Measurements from ENCODE around the gene KLF2.

KLF2 gene

DNA sequence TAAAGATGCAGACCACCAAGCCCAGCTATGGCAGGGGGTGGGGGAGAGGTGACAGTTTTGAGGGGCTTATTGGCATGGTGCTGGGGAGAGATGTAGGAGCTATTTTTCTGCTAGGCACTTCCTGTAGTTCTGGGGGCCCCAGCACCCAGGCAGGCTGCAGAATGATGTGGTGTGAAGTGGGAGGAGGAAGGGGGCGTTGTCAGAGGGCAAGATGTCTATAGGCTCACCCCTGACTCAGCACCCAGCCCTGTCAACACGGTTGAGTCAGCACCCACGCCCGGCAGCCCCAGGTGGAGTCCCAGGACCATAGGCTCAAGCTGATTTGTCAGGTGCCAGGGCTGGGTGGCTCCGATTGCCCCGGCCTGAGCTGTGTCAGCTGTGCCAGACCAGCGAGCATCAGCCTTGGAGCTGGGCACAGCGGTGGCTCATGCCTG lies 5.8 kb downstream of the KLF2 start:
- ATAC-seq (ENCODE audit: insufficient read depth, low read depth): peak; percentile 83
- TF ChIP-seq EZH2 (IDR thresholded peaks at IDR 0.05; ENCODE audit: borderline replicate concordance, low read depth, low read length, severe bottlenecking) (no peak), CTCF (IDR thresholded peaks at IDR 0.05; ENCODE audit: borderline replicate concordance, extremely low read depth, low read length, poor library complexity, severe bottlenecking) (no peak)
- Histone ChIP-seq H3K36me3 (ENCODE audit: insufficient read depth, low read length) (no peaks in the 10 kb centered on the region), H3K27me3 (ENCODE audit: insufficient read depth, low read length, poor library complexity) (no peaks in the 10 kb centered on the region), H3K9me3 (ENCODE audit: insufficient read depth, low read length, severe bottlenecking) (no peaks in the 10 kb centered on the region), H3K4me3 (ENCODE audit: low read depth in 1 of 2, low read length in 2 of 2) (no peak overlapping the region), H3K4me2 (ENCODE audit: insufficient read depth, low read length) (no peak overlapping the region), H3K4me1 (ENCODE audit: insufficient read depth, low read length) (peaks cover 16% of the 10 kb centered on the region), H3K79me2 (ENCODE audit: insufficient read depth, low read length) (no peaks in the 10 kb centered on the region), H2AFZ (ENCODE audit: low read depth, low read length) (no peak overlapping the region), H3K27ac (ENCODE audit: low read length) (no peak overlapping the region), H3K9ac (ENCODE audit: low read depth, low read length) (no peak overlapping the region), H4K20me1 (ENCODE audit: insufficient read depth, low read length) (no peaks in the 10 kb centered on the region)
- peak; percentile 62 for DNase-seq

DNA sequence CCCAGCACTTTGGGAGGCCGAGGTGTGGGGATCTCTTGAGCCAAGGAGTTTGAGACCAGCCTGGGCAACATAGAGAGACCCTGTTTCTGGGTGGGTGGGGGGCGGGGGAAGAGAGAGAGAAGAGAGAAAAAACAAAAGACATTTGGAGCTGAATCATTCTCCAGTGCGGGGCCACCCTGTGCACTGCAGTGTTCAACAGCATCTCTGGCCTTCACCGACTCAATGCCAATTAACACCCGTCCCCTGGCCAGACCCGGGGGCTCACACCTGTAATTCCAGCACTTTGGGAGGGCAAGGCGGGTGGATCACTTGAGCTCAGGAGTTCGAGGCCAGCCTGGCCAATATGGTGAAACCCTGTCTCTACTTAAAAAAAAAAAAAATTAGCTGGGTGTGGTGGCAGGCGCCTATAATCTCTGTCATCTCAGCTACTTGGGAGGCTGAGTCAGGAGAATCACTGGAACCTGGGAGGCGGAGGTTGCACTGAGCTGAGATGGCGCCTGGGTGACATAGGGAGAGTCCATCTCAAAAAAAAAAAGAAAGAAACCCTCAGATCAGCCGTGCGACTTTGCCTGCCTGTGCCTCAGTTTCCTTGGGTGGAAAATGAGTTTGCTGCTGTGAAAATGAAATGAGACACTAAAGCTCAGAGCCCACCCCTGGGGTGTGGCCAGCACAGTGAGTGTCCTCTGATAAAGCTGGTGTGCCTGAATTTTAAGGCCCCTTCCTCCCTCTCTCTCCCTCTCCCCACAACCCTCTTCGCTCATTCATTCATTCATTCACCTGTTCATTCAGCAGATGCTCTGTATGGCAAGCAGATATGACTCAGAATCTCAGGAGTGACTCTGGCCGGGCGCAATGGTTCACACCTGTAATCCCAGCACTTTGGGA lies 6.4 kb downstream of the KLF2 start:
- Histone ChIP-seq H3K27ac (ENCODE audit: low read length) (no peak overlapping the region), H3K9me3 (ENCODE audit: insufficient read depth, low read length, severe bottlenecking) (no peaks in the 10 kb centered on the region), H3K9ac (ENCODE audit: low read depth, low read length) (no peak overlapping the region), H3K4me1 (ENCODE audit: insufficient read depth, low read length) (peaks cover 16% of the 10 kb centered on the region), H3K27me3 (ENCODE audit: insufficient read depth, low read length, poor library complexity) (no peaks in the 10 kb centered on the region), H3K79me2 (ENCODE audit: insufficient read depth, low read length) (no peaks in the 10 kb centered on the region), H3K4me3 (ENCODE audit: low read depth in 1 of 2, low read length in 2 of 2) (no peak overlapping the region), H3K36me3 (ENCODE audit: insufficient read depth, low read length) (no peaks in the 10 kb centered on the region), H4K20me1 (ENCODE audit: insufficient read depth, low read length) (no peaks in the 10 kb centered on the region), H2AFZ (ENCODE audit: low read depth, low read length) (no peak overlapping the region), H3K4me2 (ENCODE audit: insufficient read depth, low read length) (no peak overlapping the region)
- DNase-seq (no peak), ATAC-seq (ENCODE audit: insufficient read depth, low read depth) (no peak)
- TF ChIP-seq CTCF (IDR thresholded peaks at IDR 0.05; ENCODE audit: borderline replicate concordance, extremely low read depth, low read length, poor library complexity, severe bottlenecking): no peak
- TF ChIP-seq EZH2 (IDR thresholded peaks at IDR 0.05; ENCODE audit: borderline replicate concordance, low read depth, low read length, severe bottlenecking): no peak

- Histone ChIP-seq H4K20me1 (ENCODE audit: insufficient read depth, low read length) (no peaks in the 10 kb centered on the region), H3K4me3 (ENCODE audit: low read depth in 1 of 2, low read length in 2 of 2) (no peak overlapping the region), H3K36me3 (ENCODE audit: insufficient read depth, low read length) (no peaks in the 10 kb centered on the region), H3K27me3 (ENCODE audit: insufficient read depth, low read length, poor library complexity) (no peaks in the 10 kb centered on the region), H3K9me3 (ENCODE audit: insufficient read depth, low read length, severe bottlenecking) (no peaks in the 10 kb centered on the region), H2AFZ (ENCODE audit: low read depth, low read length) (no peak overlapping the region), H3K27ac (ENCODE audit: low read length) (no peak overlapping the region), H3K79me2 (ENCODE audit: insufficient read depth, low read length) (no peaks in the 10 kb centered on the region), H3K4me1 (ENCODE audit: insufficient read depth, low read length) (peaks cover 11% of the 10 kb centered on the region), H3K4me2 (ENCODE audit: insufficient read depth, low read length) (no peak overlapping the region), H3K9ac (ENCODE audit: low read depth, low read length) (no peak overlapping the region)
- no peak for TF ChIP-seq CTCF (IDR thresholded peaks at IDR 0.05; ENCODE audit: borderline replicate concordance, extremely low read depth, low read length, poor library complexity, severe bottlenecking)
- no peak for TF ChIP-seq EZH2 (IDR thresholded peaks at IDR 0.05; ENCODE audit: borderline replicate concordance, low read depth, low read length, severe bottlenecking)
- no peak for DNase-seq
- no peak for ATAC-seq (ENCODE audit: insufficient read depth, low read depth)
Observed at GRCh38 chr19:16333001-16333586, 8.5 kb downstream of the KLF2 start.
